NCI-H526 treated with DMSO at 0.1 percent for 48 hours (cell line): ENCODE data around the gene MKNK1.

Experiments used
- DNase-seq: peaks from one replicate; lab custom pipeline; 2025; lab: John Stamatoyannopoulos, UW

The MKNK1 gene

DNA sequence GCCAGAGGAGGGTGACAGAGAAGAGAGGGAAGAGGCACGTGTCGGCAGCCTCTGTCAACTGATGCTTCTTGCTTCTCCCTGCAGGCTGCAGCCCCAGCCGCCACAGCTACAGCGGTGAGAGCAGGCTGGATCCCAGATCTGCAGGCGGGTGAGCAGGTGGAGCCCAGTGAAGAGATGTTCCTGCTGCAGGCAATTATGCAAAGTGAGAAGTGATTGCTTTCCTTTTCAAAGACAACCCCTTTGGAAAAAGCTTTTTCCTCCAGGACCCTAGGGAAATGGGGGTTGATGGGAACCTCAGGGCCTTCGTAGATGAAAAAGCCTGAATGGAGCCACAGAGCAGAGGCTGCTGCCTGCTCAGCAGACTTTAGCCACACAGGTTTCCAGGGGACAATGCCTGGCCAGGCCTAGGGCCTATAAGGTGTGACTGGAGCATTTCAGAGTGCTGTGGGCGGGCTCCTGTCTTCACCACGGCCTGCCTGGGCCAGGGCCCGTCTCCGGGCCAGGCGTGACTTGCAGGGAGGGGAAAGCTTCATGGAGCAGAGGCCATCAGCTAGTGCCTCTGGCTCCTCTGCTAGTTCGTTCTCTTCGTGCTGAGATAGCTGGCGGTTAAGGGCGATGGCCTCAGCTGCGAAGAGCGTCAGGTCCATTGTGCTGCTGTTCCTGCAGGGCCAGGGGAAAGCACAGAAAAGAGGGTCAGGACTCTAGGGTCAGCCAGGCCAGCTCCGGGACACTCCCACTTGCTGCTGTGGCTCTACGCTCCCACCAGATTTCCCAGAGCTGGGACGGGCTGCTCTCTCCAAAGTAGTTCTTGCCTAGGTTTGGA, 45.7 kb downstream of the MKNK1 start:
- peak; percentile 82 for DNase-seq

GRCh38 chr1:46557403-46557802, 46.7 kb downstream of the MKNK1 start:
- DNase-seq: peak; percentile 57

DNA sequence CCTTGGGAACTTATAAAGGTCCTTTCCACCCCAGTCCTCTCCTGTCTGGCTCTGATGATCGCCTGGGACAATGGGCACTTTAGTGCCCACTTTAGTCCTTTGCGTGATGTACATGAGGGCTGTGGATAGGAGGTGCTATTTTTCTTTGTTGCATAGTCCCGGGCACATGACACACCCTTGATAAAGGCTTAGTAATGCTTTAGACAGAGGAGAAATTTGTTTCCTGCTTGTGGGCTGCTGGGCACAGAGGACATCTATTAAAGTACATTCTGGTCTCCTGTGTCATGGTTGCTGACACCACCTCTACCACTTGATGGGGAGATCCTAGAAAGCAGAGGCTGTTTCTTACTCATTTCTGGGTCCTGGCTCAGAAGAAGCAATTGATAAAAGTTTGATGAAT, 47.2 kb downstream of the MKNK1 start:
- no peak for DNase-seq

DNA sequence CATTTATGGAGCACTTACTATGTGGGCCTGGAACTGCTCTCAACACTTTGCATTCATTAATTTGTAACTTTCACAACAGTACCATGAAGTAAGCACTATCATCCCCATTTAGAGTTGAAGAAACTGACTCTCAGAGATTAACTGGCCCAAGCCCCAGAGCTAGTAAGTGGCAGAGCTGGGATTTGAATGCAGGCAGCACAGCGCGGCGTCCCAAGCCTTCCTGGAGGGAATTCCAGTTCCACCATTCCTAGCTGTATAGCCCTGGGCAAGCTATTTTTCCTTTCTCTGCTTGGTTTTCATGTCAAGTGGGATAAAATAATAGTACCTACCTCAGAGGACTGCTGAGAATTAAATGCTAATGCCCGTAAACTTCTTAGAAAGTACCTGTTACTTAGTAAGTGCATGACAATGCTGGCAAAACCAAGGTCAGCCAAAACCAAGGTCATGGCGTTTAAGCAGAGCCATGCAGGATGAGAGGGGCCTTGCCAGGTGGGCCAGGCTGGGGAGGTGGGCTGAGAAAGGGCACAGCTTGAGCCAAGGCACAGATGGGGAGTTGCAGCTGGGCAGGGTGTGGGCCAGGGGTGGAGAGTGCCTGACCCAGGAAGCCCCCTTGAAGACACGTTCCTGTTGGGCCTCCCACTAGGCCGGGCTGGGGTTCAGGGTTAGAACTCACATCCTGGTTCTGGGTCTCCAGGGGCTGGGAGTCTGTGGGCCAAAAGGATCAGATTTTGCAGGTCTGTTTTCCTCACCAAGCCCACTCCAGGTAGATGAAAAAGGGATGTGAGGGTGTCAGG, 48.0 kb downstream of the MKNK1 start:
- DNase-seq: no peak

- DNase-seq: no peak
Measured at GRCh38 chr1:46554597-46555381, 49.3 kb downstream of the MKNK1 start.

GRCh38 chr1:46554236-46554596, 49.9 kb downstream of the MKNK1 start:
- no peak for DNase-seq

GRCh38 chr1:46553506-46553905, 50.6 kb downstream of the MKNK1 start:
- no peak for DNase-seq

- no peak for DNase-seq
Measured at GRCh38 chr1:46552357-46553237, 51.5 kb downstream of the MKNK1 start.

DNA sequence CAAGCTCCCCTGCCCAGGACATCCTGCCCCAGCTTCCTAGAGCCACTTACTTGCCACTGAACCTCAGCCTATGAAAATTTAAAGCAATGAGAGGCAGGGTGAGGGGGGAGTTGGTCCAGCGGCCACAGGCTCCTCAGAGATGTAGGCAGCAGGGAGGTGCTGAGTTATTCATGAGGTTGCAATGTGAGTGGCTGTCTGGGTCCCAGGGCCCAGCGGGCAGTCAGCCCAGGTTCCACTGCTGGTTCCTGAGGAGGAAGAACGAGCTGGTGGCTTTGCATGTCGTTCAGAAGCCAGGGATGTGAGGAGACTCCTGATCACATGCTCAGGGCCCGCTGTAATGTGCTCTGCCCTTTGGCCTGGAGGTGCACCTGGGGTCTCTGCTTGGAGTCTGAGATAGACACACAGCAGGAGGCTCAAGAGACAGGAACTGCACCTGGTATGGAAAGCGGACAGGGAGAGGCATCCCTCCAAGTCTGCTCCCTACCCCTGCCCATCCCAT, 52.4 kb downstream of the MKNK1 start, which contains the start of gene KNCN:
Gene KNCN, minus strand, starts transcription at position 51 of the 499 bp plus-strand sequence. CDS start 432 bp downstream, outside the sequence.
- no peak for DNase-seq

GRCh38 chr1:46550751-46551231, 53.3 kb downstream of the MKNK1 start:
- no peak for DNase-seq

GRCh38 chr1:46549697-46550681, 54.1 kb downstream of the MKNK1 start:
- peak; percentile 21 for DNase-seq

- peak; percentile 34 for DNase-seq
Measured at GRCh38 chr1:46547481-46548383, 56.3 kb downstream of the MKNK1 start.

- DNase-seq: no peak
Measured at GRCh38 chr1:46546210-46546609, 57.9 kb downstream of the MKNK1 start.

GRCh38 chr1:46545784-46546183, 58.3 kb downstream of the MKNK1 start:
- DNase-seq: no peak

DNA sequence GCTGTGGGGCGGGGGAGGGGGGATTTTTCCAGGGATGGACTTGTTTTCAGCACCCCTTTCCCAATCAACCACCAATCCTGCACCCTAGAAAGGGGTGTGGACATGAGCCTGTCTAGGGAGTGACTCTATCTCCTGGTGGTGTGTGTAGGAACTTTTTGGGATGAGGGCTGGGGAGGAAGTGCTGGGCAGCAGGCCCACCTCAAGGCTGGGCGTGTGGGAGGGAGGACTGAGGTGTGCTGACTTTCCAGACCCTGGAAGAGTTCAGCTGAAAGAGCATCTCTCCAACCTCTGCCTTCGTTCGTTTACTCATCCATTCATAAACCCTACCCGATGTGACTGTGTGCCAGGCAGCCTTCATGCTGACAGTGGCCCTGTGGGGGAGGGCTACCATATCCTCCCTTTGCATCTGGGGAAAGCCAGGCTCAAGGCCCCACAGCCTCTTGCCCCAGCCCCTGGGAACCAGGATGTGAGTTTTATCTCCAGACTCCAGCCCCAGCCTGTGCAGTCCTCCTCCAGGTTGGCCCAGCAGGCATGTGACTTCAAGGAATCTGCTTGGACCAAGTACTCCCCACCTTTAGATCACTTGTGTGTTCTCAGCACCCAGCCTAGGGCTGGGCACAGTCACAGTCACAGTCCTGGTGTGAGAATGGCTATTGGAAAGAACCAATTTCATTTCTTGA, 59.4 kb downstream of the MKNK1 start:
- DNase-seq: no peak

DNA sequence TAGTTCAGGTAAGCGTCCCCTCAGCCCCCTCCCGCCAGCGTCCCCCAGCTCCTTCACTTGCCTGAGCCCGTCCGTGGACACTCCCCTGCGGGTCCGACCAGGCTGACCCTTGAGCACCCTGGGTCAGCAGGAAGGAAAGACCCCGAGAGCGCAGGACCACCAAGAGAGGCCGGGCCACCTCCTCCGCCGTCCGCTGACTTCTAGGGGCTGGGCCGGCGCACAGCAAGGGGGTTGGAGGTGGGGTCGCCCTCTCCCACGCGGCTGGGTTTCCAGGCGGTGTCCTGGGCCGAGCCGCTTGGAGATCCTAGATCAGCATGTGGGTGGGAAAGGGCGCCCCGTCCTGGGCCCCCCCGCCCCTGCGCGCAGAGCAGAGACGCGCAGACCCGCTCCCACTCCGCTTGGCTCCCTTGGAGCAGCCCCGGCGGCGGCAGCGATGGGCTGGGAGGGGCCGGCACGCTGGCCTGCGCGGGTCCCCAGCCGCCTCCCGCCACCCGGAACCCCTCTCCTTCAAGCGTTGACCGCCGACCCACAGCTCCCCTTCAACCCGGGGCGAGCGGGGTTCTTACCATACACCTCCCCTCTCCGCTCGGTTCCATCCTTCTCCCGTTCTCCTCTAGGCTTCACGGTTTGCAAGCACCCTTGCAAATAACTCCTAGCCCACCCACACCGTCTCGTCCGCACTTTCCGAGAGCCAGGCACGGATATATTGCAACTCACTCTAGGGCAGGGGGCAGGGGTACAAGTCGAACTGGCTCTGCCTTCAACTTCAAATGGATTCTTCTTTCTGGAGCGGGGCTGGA, 60.1 kb downstream of the MKNK1 start:
- DNase-seq: no peak

- DNase-seq: no peak
Measured at GRCh38 chr1:46543382-46543760, 60.7 kb downstream of the MKNK1 start.
